ENCODE results near the gene MAP3K15. TPM values are rescaled to one million over a fixed set of nuclear protein-coding genes. Genes with fewer than 3 reads are reported as not detected.

Gene MAP3K15
- total RNA-seq, 6 experiments from 2014 or later = 0.09 TPM; not detected in 5

DNA sequence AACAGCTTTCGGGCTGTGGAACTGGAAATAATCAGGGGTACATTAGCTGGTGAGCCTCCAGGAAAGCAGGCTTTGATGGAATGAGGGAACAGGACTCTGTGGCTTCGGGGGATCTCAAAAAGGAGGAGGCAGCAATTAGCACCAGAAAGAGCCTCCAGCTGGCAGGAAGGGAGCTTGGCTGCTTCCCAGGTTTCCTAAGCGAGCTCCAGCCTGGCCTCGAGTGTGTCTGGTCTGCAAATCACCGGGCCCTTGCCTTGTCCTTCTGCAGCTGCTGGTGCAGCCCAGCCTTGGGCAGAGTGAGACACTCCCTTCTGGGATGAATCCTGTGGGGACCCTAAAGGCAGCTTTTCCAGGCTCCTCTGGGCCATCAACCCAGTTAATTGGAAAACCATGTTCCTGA is 182.3 kb downstream of the MAP3K15 start:
- TF ChIP-seq POLR2A (IDR thresholded peaks at IDR 0.05) = no peak
- TF ChIP-seq, protein P1, sequence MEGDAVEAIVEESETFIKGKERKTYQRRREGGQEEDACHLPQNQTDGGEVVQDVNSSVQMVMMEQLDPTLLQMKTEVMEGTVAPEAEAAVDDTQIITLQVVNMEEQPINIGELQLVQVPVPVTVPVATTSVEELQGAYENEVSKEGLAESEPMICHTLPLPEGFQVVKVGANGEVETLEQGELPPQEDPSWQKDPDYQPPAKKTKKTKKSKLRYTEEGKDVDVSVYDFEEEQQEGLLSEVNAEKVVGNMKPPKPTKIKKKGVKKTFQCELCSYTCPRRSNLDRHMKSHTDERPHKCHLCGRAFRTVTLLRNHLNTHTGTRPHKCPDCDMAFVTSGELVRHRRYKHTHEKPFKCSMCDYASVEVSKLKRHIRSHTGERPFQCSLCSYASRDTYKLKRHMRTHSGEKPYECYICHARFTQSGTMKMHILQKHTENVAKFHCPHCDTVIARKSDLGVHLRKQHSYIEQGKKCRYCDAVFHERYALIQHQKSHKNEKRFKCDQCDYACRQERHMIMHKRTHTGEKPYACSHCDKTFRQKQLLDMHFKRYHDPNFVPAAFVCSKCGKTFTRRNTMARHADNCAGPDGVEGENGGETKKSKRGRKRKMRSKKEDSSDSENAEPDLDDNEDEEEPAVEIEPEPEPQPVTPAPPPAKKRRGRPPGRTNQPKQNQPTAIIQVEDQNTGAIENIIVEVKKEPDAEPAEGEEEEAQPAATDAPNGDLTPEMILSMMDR (IDR thresholded peaks at IDR 0.05) = no peak
- Histone ChIP-seq H3K36me3 (no peaks in the 10 kb centered on the region), H3K4me1 (no peaks in the 10 kb centered on the region), H3K27ac (no peak overlapping the region), H3K27me3 (no peaks in the 10 kb centered on the region), H3K4me3 (no peak overlapping the region), H3K9me3 (no peaks in the 10 kb centered on the region)
- 67% methylated on average over 1 of the region's 5 CpGs for WGBS (ENCODE audit: insufficient coverage, low coverage, low lambda C conversion rate, missing lambda C conversion rate)
- intact Hi-C loops (cut with DNase I) = loop anchor here (10.0 kb wide), 2 partner anchors 328 to 938 kb away; no protein-coding TSS in a partner anchor
- DNase-seq = peak in 2 of 3 donors; percentile 33 to 49
- ATAC-seq = peak; percentile 15 to 36 (median 26)

DNA sequence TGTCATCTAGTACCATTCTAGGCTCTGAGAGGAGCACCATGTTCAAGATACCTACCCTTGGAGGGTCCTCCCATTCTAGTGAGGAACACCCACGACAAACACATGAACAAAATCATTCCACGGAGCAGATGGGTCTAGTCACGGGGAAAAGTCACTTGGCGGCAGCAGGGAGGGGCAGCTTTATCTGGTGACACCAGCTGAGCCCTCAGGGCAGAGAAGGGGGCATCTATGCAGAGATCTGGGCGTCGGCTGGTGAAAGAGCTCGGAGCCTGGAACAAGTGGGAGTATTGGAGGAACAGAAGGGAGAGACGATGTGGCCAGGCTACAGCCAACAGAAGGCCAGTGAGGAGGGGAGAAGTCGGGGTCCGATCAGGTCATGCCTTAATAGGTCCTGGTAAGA is 183.5 kb downstream of the MAP3K15 start:
- WGBS (ENCODE audit: insufficient coverage, low coverage, low lambda C conversion rate, missing lambda C conversion rate) = 71% methylated on average over 8 of the region's 10 CpGs
- TF ChIP-seq POLR2A (IDR thresholded peaks at IDR 0.05) = no peak
- TF ChIP-seq, protein P1 (IDR thresholded peaks at IDR 0.05) = no peak
- ATAC-seq (no peak), DNase-seq (no peak)
- no peaks in the 10 kb centered on the region for H3K4me1 ChIP-seq
- no peaks in the 10 kb centered on the region for H3K9me3 ChIP-seq
- H3K36me3 ChIP-seq = no peaks in the 10 kb centered on the region
- intact Hi-C loops (cut with DNase I) = loop anchor here (10.0 kb wide), 2 partner anchors 327 to 937 kb away; no protein-coding TSS in a partner anchor
- no peaks in the 10 kb centered on the region for H3K27me3 ChIP-seq
- H3K27ac ChIP-seq = no peak overlapping the region
- no peak overlapping the region for H3K4me3 ChIP-seq

DNA sequence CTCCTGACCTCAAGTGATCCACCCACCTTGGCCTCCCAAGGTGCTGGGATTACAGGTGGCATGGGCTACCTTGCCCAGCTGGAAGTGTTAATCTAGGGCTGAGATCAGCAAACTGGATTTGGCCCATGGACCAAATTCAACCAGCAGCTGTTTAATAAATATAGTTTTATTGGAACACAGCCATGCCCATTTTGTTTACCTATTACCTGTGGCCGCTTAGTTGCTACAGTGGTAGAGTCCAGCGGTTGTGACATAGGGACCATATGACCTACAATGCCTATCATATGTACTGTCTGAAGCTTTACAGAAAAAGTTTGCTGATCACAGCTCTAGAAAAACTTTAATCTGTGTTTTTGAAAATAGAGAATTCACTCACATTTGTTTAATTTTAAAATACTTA is 188.7 kb downstream of the MAP3K15 start:
- H3K4me3 ChIP-seq = no peak overlapping the region
- no peaks in the 10 kb centered on the region for H3K36me3 ChIP-seq
- ATAC-seq (peak; percentile 36 to 70 (median 48)), DNase-seq (no peak)
- no peaks in the 10 kb centered on the region for H3K4me1 ChIP-seq
- WGBS (ENCODE audit: insufficient coverage, low coverage, low lambda C conversion rate, missing lambda C conversion rate) = 60% methylated on average over 2 of the region's 2 CpGs
- H3K27me3 ChIP-seq = no peaks in the 10 kb centered on the region
- no peaks in the 10 kb centered on the region for H3K9me3 ChIP-seq
- TF ChIP-seq, protein P1 (IDR thresholded peaks at IDR 0.05) = no peak
- no peak for TF ChIP-seq POLR2A (IDR thresholded peaks at IDR 0.05)
- H3K27ac ChIP-seq = no peak overlapping the region
- intact Hi-C loops (cut with DNase I) = no loop called here

Small RNA genes lying within 50 kb of the gene (small RNA-seq; reads per million reads assigned to genes)
- gene RF00019 = 0 reads per million in 2 experiments

Other genes starting within 250 kb of the MAP3K15 start
- gene PDHA1, start 171.6 kb downstream of the MAP3K15 start, total RNA-seq = 100 to 1,000 TPM in 5 of 6 experiments, 10 to 100 TPM in 1; 78.5 to 133 (median 120) TPM